ENCODE measurements around the gene TKT. TPM values are rescaled to one million over a fixed set of nuclear protein-coding genes. Genes with fewer than 3 reads are reported as not detected.

The TKT gene
- total RNA-seq (2021; fragmentation: NEBNext Ultra II Directional; extraction: Animal tissue kit (Norgen Biotek cat#: 25700)) (975 and 986 TPM in 2 replicates), polyA plus RNA-seq (2011; rRNA removed) (418 and 649 TPM in 2 replicates), polyA minus RNA-seq (2011; rRNA and poly(A)+ RNA removed) (353 and 390 TPM in 2 replicates)
- polyA plus RNA-seq (2011; cell fraction: cytosol; rRNA removed): 449 TPM
- 987 TPM for polyA plus RNA-seq (2011; cell fraction: nucleus; rRNA removed)
- polyA plus RNA-seq (2012, experiment 1 of 2): 570 to 1,148 TPM (median 1,049 TPM) in 4 replicates
- polyA plus RNA-seq (2012, experiment 2 of 2): 841 TPM
- polyA plus RNA-seq (2013, experiment 1 of 2): 760 TPM
- 785 TPM for polyA plus RNA-seq (2013, experiment 2 of 2)
- polyA minus RNA-seq (2011; cell fraction: cytosol; rRNA and poly(A)+ RNA removed): 430 TPM
- polyA minus RNA-seq (2011; cell fraction: nucleus; rRNA and poly(A)+ RNA removed): 346 TPM
- long read RNA-seq, experiment 1, full-length matches to known transcripts: 296 of 998 reads
- long read RNA-seq, experiment 1, partial matches to known transcripts: 582 of 998 reads
- long read RNA-seq, experiment 1, other reads (novel, unspliced or antisense): 120 of 998 reads
- long read RNA-seq, experiment 2, transcript TKT-208 (14 exons, 3,010 nt): major isoform, 222 of 271 reads
- long read RNA-seq, experiment 2, partial matches to known transcripts: 30 of 271 reads
- long read RNA-seq, experiment 2, other reads (novel, unspliced or antisense): 18 of 271 reads

GRCh38 chr3:53255775-53256703 lies at the start of gene TKT:
Gene TKT (minus strand): TSS chr3:53256022. CDS start chr3:53255942, 80 bp downstream.
- peaks cover 18% of the 10 kb centered on the region for H3K23me2 ChIP-seq (ENCODE audit: low read depth, low read length)
- H3K27me3 ChIP-seq (replicated peaks in 1 of 4; ENCODE audit: control insufficient read depth in 3 of 4, extremely low read depth in 1 of 4, insufficient read depth in 3 of 4, low read length in 3 of 4): no peaks in the 10 kb centered on the region
- peak within 1 kb of the TSS; percentile 96 for H2BK5ac ChIP-seq (ENCODE audit: low read depth, low read length)
- H4K5ac ChIP-seq (ENCODE audit: insufficient read length, low read depth, low read length): peak within 1 kb of the TSS; percentile 60
- peaks cover 38 to 50% of the 10 kb centered on the region in 2 experiments for H3K79me2 ChIP-seq (ENCODE audit: control insufficient read depth in 1 of 2, insufficient read depth in 2 of 2, low read length in 2 of 2)
- WGBS, 2 experiments (ENCODE audit: extremely low coverage in 1 of 2, insufficient coverage in 1 of 2, insufficient read length in 1 of 2, insufficient replicate concordance in 2 of 2, low coverage in 1 of 2, low lambda C conversion rate in 2 of 2, missing lambda C conversion rate in 1 of 2): 20% methylated on average over 42 of the region's 66 CpGs; no CpG with 5 or more reads in 1 of the 2 experiments
- H3K18ac ChIP-seq (ENCODE audit: extremely low read depth, low read length): peak within 1 kb of the TSS; percentile 93
- no peak within 1 kb of the TSS for H2AFZ ChIP-seq (ENCODE audit: low read length)
- peak within 1 kb of the TSS; percentile 72 for H3K27ac ChIP-seq (ENCODE audit: low read depth, low read length)
- ChIA-PET POLR2A (ENCODE audit: partially characterized antibody) (interaction anchor here (1.0 to 20.5 kb wide), 7 partner anchors 10 to 30 kb away, joined by 3 to 449 read pairs (median 11); no protein-coding TSS in a partner anchor), CTCF (ENCODE audit: partially characterized antibody) (interaction anchor here (1.1 to 3.5 kb wide), 3 partner anchors 14 to 36 kb away, joined by 3 to 13 read pairs (median 6); no protein-coding TSS in a partner anchor)
- FAIRE-seq: no peak
- H3K14ac ChIP-seq (ENCODE audit: insufficient read length): no peak within 1 kb of the TSS
- H3K9me3 ChIP-seq (ENCODE audit: insufficient read depth in 2 of 2, low read depth in 1 of 2, low read length in 1 of 2): no peaks in the 10 kb centered on the region
- H2BK12ac ChIP-seq (ENCODE audit: low read depth, low read length): peak within 1 kb of the TSS; percentile 78
- peak within 1 kb of the TSS; percentile 91 to 98 for H3K4me2 ChIP-seq (ENCODE audit: insufficient read depth in 1 of 2, low read depth in 2 of 2, low read length in 2 of 2)
- H3K79me1 ChIP-seq (ENCODE audit: low read depth, low read length): 0 out of 2 replicates have a peak, but pooled peaks cover 6% of the 10 kb centered on the region
- H3K36me3 ChIP-seq (ENCODE audit: control insufficient read depth in 2 of 4, insufficient read depth in 4 of 4, low read length in 3 of 4): peaks cover 0 to 6% (median 0%) of the 10 kb centered on the region in 4 experiments; a peak in 1 of 8 replicates
- H3K4me3 ChIP-seq (ENCODE audit: extremely low read depth in 1 of 4, insufficient read depth in 2 of 4, low read depth in 3 of 4, low read length in 4 of 4): peak within 1 kb of the TSS; percentile 98 to 100 (median 98)
- peak within 1 kb of the TSS; percentile 88 for H4K91ac ChIP-seq (replicated peaks; ENCODE audit: insufficient read length, low read length)
- peak; percentile 47 to 80 for DNase-seq (ENCODE audit: low read depth in 1 of 2, low spot score in 2 of 2)
- peak within 1 kb of the TSS; percentile 44 for H3K56ac ChIP-seq (replicated peaks; ENCODE audit: insufficient read length, low read depth, low read length)
- peaks cover 18 to 24% of the 10 kb centered on the region in 2 experiments for H4K20me1 ChIP-seq (replicated peaks in 1 of 2; ENCODE audit: control insufficient read depth in 1 of 2, insufficient read depth in 2 of 2, low read length in 2 of 2)
- H3K9ac ChIP-seq (replicated peaks in 1 of 4; ENCODE audit: extremely low read depth in 1 of 4, low read depth in 3 of 4, low read length in 3 of 4): peak within 1 kb of the TSS; percentile 85 to 91 (median 88)
- peak within 1 kb of the TSS; percentile 75; the same call in 1 of the 2 replicates for H2BK20ac ChIP-seq (ENCODE audit: low read length)
- 0 out of 2 replicates have a peak within 1 kb of the TSS, but pooled peaks have one; percentile 87 for H2AK5ac ChIP-seq (ENCODE audit: low read depth, low read length)
- peak within 1 kb of the TSS; percentile 83 for H4K8ac ChIP-seq (ENCODE audit: extremely low read depth, insufficient read depth, low read length)
- H3K4ac ChIP-seq (replicated peaks; ENCODE audit: insufficient read length, low read depth, low read length): peak within 1 kb of the TSS; percentile 75
- peaks cover 13 to 37% (median 27%) of the 10 kb centered on the region in 4 experiments for H3K4me1 ChIP-seq (replicated peaks in 1 of 4; ENCODE audit: control insufficient read depth in 3 of 4, insufficient read depth in 4 of 4, low read length in 3 of 4)
- H2BK120ac ChIP-seq (replicated peaks; ENCODE audit: low read depth, low read length): peak within 1 kb of the TSS; percentile 47
- H2BK15ac ChIP-seq (ENCODE audit: low read length): peak within 1 kb of the TSS; percentile 84; the same call in 1 of the 2 replicates
- no peak within 1 kb of the TSS for H3K23ac ChIP-seq (ENCODE audit: insufficient read length)
- no peak for TF ChIP-seq SAP30 (IDR thresholded peaks at IDR 0.05; ENCODE audit: insufficient read depth, insufficient replicate concordance, low read length)
- TF ChIP-seq YY1 (IDR thresholded peaks at IDR 0.05; ENCODE audit: low read depth, low read length): no peak
- no peak for TF ChIP-seq POU5F1 (IDR thresholded peaks at IDR 0.05; ENCODE audit: low read depth, low read length)
- TF ChIP-seq E2F6 (IDR thresholded peaks at IDR 0.05): no peak
- TF ChIP-seq SIN3A (conservative IDR thresholded peaks at IDR 0.05 in 1 of 2, IDR thresholded peaks at IDR 0.05 in 1 of 2; ENCODE audit: low read depth in 1 of 2, low read length in 2 of 2): peak; percentile 60 to 93; a peak in 3 of 4 replicates
- TF ChIP-seq BRCA1 (IDR thresholded peaks at IDR 0.05; ENCODE audit: low read depth, low read length): no peak

Data from H1 (cell line).